ENCODE results near the gene NUMBL. TPM values are rescaled to one million over a fixed set of nuclear protein-coding genes. Genes with fewer than 3 reads are reported as not detected.

Gene NUMBL
- total and polyA plus RNA-seq, 2 of the 13 experiments (the other 11 are each of a cell fraction or from before 2014, with no cell fraction given): 0.49 to 2.3 TPM

DNA sequence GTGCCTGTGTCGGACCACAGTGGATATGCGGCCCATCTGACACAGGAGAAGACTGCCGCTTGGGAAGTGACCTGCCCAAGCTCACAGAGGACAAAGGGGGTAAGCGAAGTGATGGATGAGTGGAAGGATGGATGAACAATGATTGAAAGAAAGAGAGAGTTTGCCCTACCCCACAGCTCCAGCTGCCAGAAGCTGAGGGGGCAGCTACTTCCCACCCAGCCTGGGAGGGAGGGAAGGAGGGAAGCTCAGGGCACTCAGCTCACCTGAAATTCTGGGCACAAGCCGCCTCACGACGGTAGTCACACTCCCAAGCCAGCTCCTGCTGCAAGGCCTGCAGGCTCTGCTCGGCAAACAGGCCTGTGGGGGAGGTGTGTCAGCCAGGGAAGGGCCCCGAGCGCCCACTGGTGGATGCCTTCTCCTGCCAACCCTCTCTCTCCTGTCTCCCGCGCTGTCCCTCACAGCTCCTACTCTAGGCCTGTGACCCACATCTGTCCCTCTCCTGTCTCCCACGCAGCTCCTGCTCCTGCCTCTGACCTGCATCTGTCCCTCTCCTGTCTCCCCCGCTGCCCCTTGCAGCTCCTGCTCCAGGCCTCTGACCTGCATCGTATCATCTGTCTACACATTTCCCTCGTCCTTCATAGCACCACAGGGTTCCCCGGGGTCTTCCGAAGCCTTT lies 12.0 kb upstream of the NUMBL start (continued):
- TF ChIP-seq, protein P1, sequence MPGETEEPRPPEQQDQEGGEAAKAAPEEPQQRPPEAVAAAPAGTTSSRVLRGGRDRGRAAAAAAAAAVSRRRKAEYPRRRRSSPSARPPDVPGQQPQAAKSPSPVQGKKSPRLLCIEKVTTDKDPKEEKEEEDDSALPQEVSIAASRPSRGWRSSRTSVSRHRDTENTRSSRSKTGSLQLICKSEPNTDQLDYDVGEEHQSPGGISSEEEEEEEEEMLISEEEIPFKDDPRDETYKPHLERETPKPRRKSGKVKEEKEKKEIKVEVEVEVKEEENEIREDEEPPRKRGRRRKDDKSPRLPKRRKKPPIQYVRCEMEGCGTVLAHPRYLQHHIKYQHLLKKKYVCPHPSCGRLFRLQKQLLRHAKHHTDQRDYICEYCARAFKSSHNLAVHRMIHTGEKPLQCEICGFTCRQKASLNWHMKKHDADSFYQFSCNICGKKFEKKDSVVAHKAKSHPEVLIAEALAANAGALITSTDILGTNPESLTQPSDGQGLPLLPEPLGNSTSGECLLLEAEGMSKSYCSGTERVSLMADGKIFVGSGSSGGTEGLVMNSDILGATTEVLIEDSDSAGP (CRISPR knock-in tag; IDR thresholded peaks at IDR 0.05; ENCODE audit: borderline replicate concordance): peak; percentile 52; the same call in 1 of the 2 replicates
- TF ChIP-seq THAP11 (CRISPR knock-in tag; IDR thresholded peaks at IDR 0.05): peak; percentile 21; the same call in 1 of the 2 replicates
- TF ChIP-seq REL (CRISPR knock-in tag; conservative IDR thresholded peaks at IDR 0.05): no peak
- TF ChIP-seq, protein P2, sequence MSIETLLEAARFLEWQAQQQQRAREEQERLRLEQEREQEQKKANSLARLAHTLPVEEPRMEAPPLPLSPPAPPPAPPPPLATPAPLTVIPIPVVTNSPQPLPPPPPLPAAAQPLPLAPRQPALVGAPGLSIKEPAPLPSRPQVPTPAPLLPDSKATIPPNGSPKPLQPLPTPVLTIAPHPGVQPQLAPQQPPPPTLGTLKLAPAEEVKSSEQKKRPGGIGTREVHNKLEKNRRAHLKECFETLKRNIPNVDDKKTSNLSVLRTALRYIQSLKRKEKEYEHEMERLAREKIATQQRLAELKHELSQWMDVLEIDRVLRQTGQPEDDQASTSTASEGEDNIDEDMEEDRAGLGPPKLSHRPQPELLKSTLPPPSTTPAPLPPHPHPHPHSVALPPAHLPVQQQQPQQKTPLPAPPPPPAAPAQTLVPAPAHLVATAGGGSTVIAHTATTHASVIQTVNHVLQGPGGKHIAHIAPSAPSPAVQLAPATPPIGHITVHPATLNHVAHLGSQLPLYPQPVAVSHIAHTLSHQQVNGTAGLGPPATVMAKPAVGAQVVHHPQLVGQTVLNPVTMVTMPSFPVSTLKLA (IDR thresholded peaks at IDR 0.05): no peak
- no peak for TF ChIP-seq KDM5B (CRISPR knock-in tag; IDR thresholded peaks at IDR 0.05; ENCODE audit: borderline replicate concordance)
- TF ChIP-seq HDAC2 (CRISPR knock-in tag; IDR thresholded peaks at IDR 0.05): no peak
- TF ChIP-seq, protein P3, sequence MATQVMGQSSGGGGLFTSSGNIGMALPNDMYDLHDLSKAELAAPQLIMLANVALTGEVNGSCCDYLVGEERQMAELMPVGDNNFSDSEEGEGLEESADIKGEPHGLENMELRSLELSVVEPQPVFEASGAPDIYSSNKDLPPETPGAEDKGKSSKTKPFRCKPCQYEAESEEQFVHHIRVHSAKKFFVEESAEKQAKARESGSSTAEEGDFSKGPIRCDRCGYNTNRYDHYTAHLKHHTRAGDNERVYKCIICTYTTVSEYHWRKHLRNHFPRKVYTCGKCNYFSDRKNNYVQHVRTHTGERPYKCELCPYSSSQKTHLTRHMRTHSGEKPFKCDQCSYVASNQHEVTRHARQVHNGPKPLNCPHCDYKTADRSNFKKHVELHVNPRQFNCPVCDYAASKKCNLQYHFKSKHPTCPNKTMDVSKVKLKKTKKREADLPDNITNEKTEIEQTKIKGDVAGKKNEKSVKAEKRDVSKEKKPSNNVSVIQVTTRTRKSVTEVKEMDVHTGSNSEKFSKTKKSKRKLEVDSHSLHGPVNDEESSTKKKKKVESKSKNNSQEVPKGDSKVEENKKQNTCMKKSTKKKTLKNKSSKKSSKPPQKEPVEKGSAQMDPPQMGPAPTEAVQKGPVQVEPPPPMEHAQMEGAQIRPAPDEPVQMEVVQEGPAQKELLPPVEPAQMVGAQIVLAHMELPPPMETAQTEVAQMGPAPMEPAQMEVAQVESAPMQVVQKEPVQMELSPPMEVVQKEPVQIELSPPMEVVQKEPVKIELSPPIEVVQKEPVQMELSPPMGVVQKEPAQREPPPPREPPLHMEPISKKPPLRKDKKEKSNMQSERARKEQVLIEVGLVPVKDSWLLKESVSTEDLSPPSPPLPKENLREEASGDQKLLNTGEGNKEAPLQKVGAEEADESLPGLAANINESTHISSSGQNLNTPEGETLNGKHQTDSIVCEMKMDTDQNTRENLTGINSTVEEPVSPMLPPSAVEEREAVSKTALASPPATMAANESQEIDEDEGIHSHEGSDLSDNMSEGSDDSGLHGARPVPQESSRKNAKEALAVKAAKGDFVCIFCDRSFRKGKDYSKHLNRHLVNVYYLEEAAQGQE (IDR thresholded peaks at IDR 0.05; ENCODE audit: borderline replicate concordance in 1 of 2, low read depth in 1 of 2, low read length in 2 of 2): no peak
- TF ChIP-seq ZFX (CRISPR knock-in tag; IDR thresholded peaks at IDR 0.05; ENCODE audit: low read depth): peak; percentile 83
- peak; percentile 43; the same call in 1 of the 2 replicates for TF ChIP-seq ZNF292 (CRISPR knock-in tag; IDR thresholded peaks at IDR 0.05; ENCODE audit: borderline replicate concordance, low read depth)
- TF ChIP-seq, protein P4, sequence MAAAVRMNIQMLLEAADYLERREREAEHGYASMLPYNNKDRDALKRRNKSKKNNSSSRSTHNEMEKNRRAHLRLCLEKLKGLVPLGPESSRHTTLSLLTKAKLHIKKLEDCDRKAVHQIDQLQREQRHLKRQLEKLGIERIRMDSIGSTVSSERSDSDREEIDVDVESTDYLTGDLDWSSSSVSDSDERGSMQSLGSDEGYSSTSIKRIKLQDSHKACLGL (CRISPR knock-in tag; IDR thresholded peaks at IDR 0.05): no peak
- TF ChIP-seq, protein P5, sequence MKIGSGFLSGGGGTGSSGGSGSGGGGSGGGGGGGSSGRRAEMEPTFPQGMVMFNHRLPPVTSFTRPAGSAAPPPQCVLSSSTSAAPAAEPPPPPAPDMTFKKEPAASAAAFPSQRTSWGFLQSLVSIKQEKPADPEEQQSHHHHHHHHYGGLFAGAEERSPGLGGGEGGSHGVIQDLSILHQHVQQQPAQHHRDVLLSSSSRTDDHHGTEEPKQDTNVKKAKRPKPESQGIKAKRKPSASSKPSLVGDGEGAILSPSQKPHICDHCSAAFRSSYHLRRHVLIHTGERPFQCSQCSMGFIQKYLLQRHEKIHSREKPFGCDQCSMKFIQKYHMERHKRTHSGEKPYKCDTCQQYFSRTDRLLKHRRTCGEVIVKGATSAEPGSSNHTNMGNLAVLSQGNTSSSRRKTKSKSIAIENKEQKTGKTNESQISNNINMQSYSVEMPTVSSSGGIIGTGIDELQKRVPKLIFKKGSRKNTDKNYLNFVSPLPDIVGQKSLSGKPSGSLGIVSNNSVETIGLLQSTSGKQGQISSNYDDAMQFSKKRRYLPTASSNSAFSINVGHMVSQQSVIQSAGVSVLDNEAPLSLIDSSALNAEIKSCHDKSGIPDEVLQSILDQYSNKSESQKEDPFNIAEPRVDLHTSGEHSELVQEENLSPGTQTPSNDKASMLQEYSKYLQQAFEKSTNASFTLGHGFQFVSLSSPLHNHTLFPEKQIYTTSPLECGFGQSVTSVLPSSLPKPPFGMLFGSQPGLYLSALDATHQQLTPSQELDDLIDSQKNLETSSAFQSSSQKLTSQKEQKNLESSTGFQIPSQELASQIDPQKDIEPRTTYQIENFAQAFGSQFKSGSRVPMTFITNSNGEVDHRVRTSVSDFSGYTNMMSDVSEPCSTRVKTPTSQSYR (CRISPR knock-in tag; IDR thresholded peaks at IDR 0.05; ENCODE audit: borderline replicate concordance): peak; percentile 97
- peak; percentile 63; the same call in 1 of the 2 replicates for TF ChIP-seq ZFY (CRISPR knock-in tag; IDR thresholded peaks at IDR 0.05)
- no peak for TF ChIP-seq ZNF10 (CRISPR knock-in tag; IDR thresholded peaks at IDR 0.05; ENCODE audit: borderline replicate concordance, low read depth)
- TF ChIP-seq RCOR2 (CRISPR knock-in tag; IDR thresholded peaks at IDR 0.05): no peak
- TF ChIP-seq ZNF34 (CRISPR knock-in tag; IDR thresholded peaks at IDR 0.05; ENCODE audit: borderline replicate concordance): 0 out of 2 replicates have a peak, but pooled peaks have one; percentile 15
- TF ChIP-seq GABPB1 (CRISPR knock-in tag; IDR thresholded peaks at IDR 0.05): peak; percentile 32; the same call in 1 of the 2 replicates
- no peak for TF ChIP-seq ZFP37 (CRISPR knock-in tag; IDR thresholded peaks at IDR 0.05; ENCODE audit: borderline replicate concordance)
- TF ChIP-seq SMC3 (IDR thresholded peaks at IDR 0.05; ENCODE audit: low read length): peak; percentile 55
- peak; percentile 53; the same call in 1 of the 2 replicates for TF ChIP-seq MYC (CRISPR knock-in tag; IDR thresholded peaks at IDR 0.05; ENCODE audit: borderline replicate concordance)

Data from HepG2 (cell line).